Cortex of kidney (tissue), 1 donor: Measurements from ENCODE around the gene OR10P1.

Experiments used
- DNase-seq: peaks from one replicate; lab custom pipeline; 2025; lab: John Stamatoyannopoulos, UW

OR10P1 gene

DNA sequence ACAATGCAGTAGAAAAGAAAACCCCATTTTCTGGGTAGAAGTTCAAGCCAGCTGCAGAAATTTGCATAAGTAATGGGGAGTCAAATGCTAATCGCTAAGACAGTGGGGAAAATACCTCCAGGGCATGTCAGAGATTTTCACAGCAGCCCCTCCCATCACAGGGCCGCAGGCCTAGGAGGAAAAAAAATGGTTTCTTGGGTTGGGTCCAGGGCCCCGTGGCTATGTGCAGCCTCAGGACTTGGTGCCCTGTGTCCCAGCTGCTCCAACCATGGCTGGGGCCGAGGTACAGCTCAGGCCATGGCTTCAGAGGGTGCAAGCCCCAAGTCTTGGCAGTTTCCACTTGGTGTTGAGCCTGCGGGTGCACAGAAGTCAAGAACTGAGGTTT is 14.6 kb downstream of the OR10P1 start:
- no peak for DNase-seq

DNA sequence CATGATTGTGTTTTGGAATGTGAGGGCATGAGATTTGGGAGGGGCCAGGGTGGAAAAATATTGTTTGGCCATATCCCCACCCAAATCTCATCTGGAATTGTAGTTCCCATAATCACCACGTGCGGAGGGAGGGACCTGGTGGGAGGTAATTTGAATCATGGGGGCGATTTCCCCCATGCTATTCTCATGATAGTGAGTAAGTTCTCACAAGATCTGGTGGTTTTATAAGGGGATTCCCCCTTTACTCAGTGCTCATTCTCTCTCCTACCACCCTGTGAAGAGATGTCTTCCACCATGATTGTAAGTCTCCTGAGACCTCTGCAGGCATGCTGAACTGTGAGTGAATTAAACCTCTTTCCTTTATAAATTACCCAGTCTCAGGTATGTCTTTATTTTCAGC is 15.7 kb downstream of the OR10P1 start:
- no peak for DNase-seq

DNA sequence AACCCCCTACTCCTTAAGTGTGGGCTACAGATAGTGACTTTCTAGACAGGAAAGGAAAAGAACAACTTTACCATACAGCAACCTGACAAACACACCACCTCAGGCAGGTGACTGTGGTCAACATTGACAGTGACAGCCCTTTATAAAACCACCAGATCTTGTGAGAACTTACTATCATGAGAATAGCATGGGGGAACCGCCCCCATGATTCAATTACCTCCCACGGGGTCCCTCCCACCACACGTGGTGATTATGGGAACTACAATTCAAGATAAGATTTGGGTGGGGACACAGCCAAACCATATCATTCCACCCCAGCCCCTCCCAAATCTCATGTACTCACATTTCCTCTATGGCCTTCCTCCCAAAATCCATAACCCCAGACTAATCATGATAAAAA is 16.3 kb downstream of the OR10P1 start:
- no peak for DNase-seq

DNA sequence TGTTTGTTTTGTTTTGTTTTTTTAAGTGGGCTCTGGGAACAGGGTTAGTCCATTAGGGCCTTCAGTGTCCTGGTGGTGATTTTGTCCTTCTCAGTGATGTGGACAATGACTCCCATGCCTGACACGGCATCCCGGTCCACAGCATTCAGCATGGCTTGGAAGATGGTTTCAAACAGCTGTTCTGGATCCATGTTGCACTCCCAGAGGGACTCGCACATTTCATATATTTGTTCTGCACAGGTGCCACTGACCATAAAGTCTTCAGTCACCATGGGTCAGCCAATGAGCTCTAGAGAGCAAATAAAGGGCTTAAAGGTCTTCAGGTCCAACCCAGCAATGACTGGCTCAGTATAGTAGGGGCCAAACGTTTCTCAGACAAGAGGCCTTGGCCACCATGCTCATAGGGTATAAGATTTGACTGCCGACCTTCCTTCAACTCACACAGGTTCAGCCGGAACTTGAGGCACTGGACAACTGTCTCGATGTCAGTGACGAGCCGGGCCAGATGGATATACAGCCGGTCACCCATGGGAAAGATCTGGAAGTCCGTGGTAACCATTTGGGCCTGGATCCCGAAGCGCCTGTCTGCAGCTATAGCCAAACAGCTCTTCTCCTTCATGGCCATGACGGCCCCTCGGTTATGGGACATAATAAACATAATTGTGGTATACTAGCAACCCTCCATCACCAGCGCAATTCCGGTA is 18.0 kb downstream of the OR10P1 start:
- no peak for DNase-seq

DNA sequence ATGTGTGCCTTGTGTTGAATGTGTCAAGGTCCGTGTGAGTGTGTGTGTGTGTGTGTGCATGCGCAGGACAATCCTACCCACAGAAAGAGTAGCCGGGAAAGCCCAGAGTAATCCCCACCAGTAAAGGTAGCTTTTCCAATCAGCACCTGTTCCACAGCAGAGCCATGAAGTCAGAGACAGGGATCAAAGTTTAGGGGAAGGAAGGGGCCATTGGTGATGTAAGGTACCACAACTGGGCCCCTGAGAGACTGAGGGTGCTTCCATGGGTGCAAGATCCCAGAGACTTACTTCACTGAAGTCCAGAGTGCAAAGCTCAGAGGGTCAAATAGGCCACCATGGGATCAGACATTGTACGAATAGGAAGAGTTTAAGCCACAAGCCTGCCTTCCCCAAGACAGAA is 20.5 kb downstream of the OR10P1 start:
- DNase-seq = no peak

DNA sequence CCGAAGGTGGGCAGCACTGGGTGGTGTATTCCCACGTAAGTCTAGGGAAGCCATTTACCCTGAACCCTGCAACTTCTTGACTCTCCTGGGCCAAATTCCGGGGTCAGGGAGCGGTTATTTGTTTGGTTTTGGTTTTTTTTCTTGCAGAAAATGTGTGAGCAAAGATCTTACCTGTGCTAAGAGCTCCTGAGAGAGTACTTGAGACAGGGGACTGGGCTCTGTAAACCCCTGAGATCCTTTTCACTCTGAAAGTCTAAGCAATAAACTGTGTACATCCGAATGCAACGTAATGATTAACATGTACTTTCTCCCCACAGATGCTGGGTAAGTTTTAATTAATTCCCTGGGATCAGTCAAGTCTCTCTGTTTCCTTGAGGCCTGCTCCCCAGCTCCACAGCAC is 21.5 kb downstream of the OR10P1 start:
- no peak for DNase-seq

DNA sequence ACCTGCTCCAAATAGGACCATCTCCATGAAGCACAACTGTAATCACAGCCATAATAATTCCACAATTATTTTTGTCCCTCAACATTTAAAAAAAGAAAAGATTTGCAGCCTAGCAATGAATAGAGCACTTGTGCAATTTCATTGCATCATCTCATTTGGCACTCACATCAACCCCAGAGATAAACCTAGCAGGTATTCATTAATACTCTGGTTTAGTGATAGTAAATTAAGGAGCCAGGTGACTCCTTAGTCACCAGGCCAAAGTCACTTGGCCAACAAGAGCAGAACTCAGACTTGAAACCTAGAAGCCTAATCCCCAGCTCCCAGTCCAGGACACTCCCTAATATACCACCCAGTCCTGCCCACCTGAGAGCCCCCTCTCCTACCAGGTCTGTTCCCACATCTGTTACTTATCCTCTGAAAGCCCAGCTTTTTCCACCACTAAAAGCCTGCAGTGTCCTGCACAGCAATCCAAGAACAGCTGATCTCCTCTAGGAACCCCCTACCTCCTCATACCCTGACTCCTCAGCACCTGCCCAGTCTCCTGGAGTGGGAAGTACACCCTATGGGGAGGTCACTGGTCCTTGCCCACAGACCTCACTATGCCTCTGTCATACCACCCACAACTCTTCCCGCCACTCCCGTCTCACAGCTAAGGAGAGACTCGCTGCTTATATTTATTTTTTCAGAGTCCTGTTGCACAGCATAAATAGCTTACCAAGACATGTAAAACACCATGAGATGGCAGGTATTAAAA is 22.1 kb downstream of the OR10P1 start:
- DNase-seq = no peak

DNA sequence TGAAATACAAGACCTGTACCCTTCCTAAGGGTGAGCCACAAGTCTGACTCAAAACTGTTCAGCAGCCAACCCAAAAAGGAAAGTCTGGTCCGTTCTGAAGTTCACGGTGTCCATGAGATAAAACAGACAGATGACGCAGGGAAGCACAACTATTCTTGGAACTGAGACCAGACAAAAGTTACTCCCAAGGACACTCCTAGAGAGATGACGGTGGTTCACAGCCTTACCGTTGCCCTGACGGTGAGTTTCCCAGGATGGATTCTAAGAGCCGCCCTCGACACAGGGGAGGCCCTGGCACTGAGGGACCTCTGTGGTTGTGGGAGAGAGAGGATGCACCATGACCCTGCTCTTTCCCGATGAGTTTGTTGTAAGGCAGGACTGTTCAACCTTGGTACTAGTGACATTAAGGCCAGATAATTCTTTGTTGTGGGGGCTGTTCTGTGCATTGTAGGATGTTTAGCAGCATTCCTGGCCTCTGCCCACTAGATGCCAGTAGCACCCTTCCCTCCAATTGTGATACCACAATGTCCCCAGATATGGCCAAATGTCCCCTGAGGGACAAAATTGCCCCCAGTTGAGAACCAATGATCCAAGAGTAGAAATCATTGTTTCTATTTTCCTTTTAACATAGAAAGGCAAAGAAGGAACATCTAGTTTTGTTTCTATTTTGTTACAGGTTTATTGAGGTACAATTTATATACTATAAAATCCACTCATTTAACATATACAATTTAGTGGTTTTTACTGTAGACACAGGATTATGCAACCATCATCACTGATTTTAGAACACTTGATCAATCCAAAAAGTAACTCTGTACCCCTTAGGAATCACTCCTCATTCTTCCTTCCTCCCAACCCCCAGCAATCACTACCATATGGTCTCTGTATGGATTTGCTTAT is 23.0 kb downstream of the OR10P1 start:
- DNase-seq = no peak

DNA sequence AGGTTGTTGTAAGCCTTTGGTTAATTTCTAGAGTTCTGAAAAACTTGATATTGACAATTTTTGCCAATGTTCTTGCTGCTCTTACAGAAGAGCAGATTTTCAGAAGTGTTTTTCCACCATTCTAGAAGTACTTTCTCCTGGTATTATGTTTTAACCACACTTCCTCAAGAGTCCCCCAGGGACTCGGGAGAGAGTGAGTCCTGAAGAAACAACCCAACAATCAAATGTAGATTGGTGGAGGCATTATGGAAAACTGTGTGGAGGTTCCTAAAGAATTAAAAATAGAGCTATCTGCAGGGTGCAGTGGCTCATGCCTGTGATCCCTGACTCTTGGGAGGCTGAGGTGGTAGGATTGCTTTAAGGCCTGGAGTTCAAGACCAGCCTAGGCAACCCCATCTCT is 26.7 kb downstream of the OR10P1 start:
- no peak for DNase-seq

DNA sequence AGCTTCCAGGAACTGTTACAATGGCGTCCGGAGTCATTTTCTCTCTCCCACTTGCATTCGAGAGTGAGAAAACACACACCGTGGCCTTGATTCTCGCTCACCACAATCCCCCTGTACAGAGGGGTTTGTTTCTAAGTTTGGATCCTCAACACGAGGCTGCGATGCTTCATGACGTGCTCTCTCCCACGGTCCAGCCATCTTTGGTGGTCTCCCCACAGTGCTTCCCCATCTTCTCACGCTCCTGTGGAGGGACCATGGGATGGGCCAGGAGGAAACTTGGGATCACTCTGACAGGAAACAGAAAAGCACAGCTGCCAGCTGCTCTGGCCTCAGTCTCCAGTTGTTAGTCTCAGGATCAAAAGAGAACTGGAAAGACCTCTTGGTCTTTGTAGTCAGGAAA is 28.1 kb downstream of the OR10P1 start:
- no peak for DNase-seq

DNA sequence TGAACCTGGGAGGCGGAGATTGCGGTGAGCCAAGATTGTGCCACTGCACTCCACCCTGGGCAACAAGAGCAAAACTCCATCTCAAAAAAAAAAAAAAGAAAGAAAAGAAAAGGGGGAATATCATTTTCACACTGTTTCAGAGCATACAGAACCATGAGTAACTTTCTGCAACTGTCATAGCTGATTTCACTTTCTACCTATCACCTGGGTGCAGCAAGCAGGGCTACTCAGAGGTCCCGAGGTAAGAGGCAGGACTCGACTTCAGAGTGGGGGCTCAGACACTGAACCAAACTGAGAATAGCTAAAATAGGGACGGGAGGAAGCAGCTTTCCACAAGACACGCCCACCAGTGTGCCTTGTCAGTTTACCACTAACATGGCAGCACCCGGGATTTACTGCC is 29.8 kb downstream of the OR10P1 start:
- no peak for DNase-seq

DNA sequence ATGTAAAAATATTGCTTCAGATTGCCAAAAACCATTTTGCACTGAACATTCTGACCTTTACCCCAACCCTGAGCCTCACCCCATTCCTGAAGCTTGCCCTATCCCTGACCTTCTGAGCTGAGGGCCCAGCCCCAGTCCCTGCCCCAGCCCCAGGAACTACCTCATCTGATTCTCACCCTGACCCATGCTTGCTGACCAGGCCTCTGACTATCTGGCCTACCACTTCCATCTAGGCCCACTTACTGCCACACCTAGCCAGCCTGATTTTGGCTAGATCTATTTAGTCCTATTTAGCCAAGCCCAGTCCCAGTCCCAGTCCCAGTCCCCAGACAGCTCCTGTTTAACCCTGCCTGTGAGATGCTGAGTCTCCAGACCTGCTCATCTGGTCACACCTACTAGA is 33.6 kb downstream of the OR10P1 start:
- no peak for DNase-seq

DNA sequence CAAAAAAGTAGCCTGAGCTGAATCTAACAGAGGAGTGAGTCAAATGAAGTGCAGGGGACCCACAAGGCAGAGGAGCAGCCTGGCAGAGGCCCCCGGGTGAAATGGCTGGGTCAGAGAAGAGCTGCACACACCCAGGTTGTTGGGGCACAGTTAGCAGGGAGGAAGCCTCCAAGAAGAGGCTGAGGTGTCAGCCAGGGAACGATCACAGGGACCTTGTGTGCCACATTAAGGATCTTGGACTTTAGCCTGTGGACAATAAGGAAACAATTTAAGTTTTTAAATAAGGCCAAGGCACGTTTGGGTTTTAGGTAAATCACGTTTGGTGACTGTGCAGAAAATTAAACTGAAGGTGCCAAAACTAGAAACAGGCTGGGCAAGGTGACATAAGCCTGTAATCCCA is 35.1 kb downstream of the OR10P1 start:
- DNase-seq = no peak

DNA sequence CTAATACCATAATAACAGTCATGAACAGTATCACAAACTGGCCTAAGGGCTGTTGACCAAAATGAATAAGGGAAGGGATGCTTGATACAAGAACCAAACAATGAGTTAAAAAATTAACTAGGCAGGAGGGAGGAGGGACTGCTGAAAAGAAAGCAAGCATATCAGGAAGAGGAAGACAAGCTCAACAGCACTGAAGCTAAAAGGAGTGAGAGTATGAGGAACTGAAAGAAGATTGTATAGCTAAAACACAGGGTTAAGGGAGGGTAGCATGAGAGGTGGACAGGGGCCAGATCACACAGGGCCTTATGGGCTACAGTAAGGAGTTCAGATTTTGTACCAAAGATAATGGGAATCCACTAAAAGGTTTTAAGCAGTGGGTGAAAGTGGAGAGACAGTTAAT is 36.9 kb downstream of the OR10P1 start:
- no peak for DNase-seq

DNA sequence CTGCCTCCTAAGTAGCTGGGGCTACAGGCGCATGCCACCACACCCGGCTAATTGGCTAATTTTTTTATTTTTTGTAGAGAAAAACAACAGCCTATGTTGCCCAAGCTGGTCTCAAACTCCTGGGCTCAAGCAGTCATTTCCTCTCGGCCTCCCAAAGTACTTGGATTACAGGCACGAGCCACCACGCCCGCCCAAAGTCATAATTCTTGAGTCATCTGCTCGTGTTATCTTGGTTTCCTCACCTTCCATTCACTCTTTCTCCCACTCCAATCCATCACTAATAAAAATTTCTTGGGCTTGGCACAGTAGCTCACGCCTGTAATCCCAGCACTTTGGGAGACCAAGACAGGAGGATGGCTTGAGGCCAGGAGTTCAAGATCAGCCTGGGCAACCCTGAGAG is 39.0 kb downstream of the OR10P1 start:
- no peak for DNase-seq

DNA sequence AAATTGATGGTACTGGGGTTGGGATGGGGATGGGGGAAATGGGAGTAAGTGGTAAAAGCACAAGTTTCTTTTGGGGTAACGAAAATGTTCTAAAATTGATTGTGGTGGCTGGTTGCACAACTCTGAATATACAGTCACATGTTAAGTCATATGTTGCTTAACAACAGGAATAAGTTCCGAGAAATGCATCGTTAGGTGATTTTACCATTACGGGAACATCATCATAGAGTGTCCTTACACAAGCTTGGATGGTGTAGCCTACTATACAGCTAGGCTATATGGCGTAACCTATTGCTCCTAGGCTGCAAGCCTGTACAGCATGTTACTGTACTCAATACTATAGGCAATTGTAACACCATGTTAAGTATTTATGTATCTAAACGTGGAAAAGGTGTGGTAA is 40.0 kb downstream of the OR10P1 start:
- no peak for DNase-seq

DNA sequence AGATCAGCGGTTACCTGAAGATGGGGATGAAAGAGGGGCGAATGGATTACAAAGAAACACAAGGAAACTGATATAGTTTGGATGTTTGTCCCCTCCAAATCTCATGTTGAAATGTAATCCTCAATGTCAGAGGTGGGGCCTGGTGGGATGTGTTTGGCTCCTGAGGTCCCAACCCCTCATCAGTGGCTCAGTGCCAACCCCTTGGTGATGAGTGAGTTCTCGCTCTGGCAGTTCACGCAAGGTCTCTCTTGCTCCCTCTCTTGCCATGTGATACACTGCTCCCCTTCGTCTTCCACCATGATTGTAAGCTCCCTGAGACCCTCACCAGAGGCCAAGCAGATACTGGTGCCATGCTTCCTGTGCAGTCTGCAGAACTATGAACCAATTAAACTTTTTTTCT is 43.0 kb downstream of the OR10P1 start:
- no peak for DNase-seq

DNA sequence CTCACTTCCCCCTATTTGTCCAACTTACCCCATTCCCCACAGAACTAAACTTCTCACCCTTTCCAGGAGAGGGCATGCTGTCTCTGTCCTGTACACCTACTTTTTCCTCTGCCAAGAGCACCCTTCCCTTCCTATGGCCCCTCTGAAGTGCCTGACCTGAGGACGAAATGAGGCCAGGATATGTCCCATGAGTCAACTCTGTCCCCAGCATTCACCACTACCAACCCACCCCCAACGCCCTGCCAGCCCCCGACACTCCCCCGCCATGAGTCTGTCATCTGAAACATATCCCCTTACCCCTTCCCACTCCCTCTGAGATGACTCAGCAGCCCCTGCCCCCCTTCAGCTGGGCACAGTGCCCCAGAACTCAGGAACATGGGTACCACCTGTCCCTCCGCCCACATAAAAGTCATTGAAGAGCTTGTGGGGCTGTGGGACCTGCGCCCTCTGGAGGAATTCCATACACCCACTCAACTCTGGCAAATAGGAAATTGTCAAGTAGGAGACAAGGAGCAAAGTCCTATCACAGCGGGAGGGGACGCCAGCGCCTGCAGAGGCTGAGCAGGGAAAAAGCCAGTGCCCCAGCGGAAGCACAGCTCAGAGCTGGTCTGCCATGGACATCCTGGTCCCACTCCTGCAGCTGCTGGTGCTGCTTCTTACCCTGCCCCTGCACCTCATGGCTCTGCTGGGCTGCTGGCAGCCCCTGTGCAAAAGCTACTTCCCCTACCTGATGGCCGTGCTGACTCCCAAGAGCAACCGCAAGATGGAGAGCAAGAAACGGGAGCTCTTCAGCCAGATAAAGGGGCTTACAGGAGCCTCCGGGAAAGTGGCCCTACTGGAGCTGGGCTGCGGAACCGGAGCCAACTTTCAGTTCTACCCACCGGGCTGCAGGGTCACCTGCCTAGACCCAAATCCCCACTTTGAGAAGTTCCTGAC is 44.7 kb downstream of the OR10P1 start:
- DNase-seq = no peak

DNA sequence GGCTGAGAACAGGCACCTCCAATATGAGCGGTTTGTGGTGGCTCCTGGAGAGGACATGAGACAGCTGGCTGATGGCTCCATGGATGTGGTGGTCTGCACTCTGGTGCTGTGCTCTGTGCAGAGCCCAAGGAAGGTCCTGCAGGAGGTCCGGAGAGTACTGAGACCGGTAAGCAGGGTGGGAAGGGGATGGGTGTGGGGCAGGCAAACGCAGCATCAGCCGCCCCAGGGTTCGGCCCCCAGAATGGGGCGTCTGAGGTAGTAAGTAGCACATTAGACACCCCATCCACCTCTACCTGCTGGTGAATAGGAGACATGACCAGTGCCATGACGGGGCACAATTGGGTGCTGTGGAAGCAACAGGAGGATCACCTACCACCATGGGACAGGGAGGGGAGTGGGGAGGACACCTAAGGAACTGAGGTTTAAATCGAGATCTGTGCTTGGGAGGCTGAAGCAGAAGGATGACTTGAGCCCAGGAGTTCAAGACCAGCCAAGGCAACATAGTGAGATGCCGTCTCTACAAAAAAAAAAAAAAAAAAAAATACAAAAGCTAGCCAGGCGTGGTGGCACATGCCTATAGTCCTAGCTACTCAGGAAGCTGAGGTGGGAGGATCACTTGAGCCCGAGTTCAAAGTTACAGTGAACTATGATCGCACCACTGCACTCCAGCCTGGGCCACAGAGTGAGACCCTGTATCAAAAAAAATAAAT is 45.5 kb downstream of the OR10P1 start:
- no peak for DNase-seq

DNA sequence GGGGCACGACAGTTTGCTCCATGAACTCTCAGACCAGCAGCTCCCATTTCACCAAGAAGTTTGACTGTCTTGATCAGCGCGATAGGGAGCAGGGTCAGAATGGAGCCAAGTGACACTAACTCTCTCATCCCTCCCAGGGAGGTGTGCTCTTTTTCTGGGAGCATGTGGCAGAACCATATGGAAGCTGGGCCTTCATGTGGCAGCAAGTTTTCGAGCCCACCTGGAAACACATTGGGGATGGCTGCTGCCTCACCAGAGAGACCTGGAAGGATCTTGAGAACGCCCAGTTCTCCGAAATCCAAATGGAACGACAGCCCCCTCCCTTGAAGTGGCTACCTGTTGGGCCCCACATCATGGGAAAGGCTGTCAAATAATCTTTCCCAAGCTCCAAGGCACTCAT is 47.0 kb downstream of the OR10P1 start:
- no peak for DNase-seq

DNA sequence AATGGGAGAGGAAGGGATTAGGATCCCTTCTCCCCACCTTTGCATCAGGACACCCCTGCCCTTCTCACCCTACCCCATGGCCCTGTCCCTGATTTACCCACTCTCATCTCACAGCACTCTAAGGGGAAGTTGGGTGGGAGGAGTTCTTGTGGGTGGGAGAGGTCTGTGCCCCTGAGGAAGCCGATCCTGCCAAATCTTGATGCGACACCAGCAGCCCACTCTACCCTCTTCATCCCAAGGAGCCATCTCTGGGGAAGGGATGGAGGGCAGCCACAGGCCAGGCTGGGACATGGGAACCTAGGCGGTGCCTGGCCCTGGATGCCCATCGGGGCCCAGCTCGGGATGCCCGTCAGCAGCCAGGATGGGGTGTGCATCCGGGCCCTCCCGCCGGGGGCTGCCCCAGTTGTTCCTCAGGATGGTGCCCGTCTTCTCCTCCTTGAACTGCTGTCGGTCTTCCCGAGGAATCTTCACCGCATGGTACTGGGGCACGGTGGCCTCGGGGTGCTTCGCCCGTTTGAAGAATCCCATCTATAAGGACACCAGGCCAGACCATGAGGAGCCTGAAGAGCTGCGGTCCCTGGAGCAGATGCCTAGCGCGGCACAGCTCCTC is 48.2 kb downstream of the OR10P1 start:
- no peak for DNase-seq
